Kidney (tissue), 14 donors: ENCODE data around the gene SLX4IP. TPM values are rescaled to one million over a fixed set of nuclear protein-coding genes. Genes with fewer than 3 reads are reported as not detected.

ENCODE experiments used
- DNase-seq, 5 donors: peaks; one replicate each; pipeline ENCODE4 v3.0.0-alpha.2; 2013 to 2020
- FAIRE-seq: peaks from 2 replicates; lab custom pipeline; 2012; peaks lifted over from hg19 to GRCh38; lab: Jason Lieb, UNC
- H3K27ac ChIP-seq, 2 donors: one replicate each; pipeline ENCODE4 v1.7.0; 2013; ENCODE audit warnings: low read depth in 2 of 2, low read length in 2 of 2, inconsistent platforms in 1 of 2
- H3K27me3 ChIP-seq: one replicate; pipeline ENCODE4 v1.7.1; 2013; ENCODE audit warnings: low read length, inconsistent platforms; ENCODE audit not compliant: control insufficient read depth, insufficient read depth
- H3K36me3 ChIP-seq, 3 donors: one replicate each; pipeline versions ENCODE4 v1.7.0 to v1.7.1; 2013; ENCODE audit warnings: low read length in 3 of 3, control low read depth in 1 of 3, inconsistent platforms in 1 of 3; ENCODE audit not compliant: insufficient read depth in 3 of 3, control insufficient read depth in 2 of 3
- H3K4me1 ChIP-seq, 3 donors: one replicate each; pipeline versions ENCODE4 v1.7.0 to v1.7.1; 2013; ENCODE audit warnings: low read length in 3 of 3, inconsistent platforms in 1 of 3, low read depth in 1 of 3; ENCODE audit not compliant: control insufficient read depth in 2 of 3, insufficient read depth in 2 of 3
- H3K4me3 ChIP-seq, 3 donors: one replicate each; pipeline versions ENCODE4 v1.7.0 to v1.8.1; 2013; ENCODE audit warnings: low read length in 3 of 3, control low read depth in 1 of 3, inconsistent platforms in 1 of 3
- H3K9ac ChIP-seq, 3 donors: one replicate each; pipeline versions ENCODE4 v1.7.0 to v1.7.1; 2013; ENCODE audit warnings: low read length in 3 of 3, control low read depth in 1 of 3, inconsistent platforms in 1 of 3
- H3K9me3 ChIP-seq, 3 donors: one replicate each; pipeline versions ENCODE4 v1.7.0 to v1.7.1; 2013; ENCODE audit warnings: low read length in 3 of 3, control low read depth in 1 of 3, inconsistent platforms in 1 of 3; ENCODE audit not compliant: control insufficient read depth in 2 of 3, insufficient read depth in 1 of 3
- CTCF ChIP-seq: IDR thresholded peaks from 3 replicates; pipeline ENCODE4 v1.5.1; 2012; ENCODE audit warnings: mild to moderate bottlenecking, moderate library complexity, borderline replicate concordance; ENCODE audit not compliant: insufficient read depth; ENCODE audit errors: extremely low read depth
- intact Hi-C: fragments of 100-400 bp; cut with DNase I; formaldehyde crosslinking; loops from one replicate; pipeline ENCODE4 v1.11.1; 2022
- polyA plus RNA-seq: library from polyadenylated mRNA; stranded (reverse); fragments of 350-450 nt; fragmentation: Illumina TruSeq; extraction: RNeasy Lipid Tissue Mini Kit (QIAGEN cat#74804); gene quantifications from one replicate; pipeline ENCODE4 v1.2.3, GENCODE V29; 2014; ENCODE audit warnings: low read depth, low replicate concordance; ENCODE audit not compliant: insufficient read depth
- total RNA-seq: library from RNA; stranded (reverse); fragmentation: NEBNext Ultra II Directional; extraction: Animal tissue kit (Norgen Biotek cat#: 25700); gene quantifications from one replicate; pipeline ENCODE4 v1.2.1, GENCODE V29; 2021
- donor health status: control.
- donor health status: control.
- donor health status: control.
- donor health status: control.
- donor health status: control.
- donor health status: DM: yes; HTN: yes; CAD: no.
- donor health status: Normal renal cell carcinoma (clear cell type).

Gene SLX4IP
- total and polyA plus RNA-seq, 2 donors from 2014 or later, result 2.6 to 7.6 TPM

DNA sequence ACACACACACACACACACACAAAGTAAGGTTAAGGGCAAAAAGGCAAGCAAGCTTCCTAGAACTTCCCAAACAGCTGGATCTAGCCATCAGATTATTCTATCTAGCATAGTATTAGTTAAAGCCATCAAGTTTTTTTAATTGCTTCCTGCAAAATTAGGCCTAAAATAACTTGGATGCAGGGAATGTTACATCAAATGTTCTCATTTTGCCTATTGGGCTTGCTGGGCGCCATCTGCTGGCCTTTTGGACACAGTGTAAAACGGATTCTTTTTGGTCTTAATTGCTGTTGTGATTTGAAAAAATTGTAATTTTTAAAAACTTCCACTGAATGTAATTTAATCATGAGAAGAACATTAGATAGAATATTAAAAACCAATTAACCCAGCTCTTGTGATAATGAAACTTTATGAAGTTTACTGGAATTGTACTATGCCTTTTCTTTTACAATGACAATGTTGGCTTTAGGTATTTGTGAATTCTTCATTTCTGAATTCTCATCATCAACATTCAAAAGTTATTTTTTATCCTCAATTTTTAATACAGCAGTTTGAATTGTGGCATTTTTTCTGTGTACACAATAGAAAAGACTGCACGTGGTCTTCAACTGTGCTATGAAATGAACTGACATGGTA, 7.9 kb upstream of the SLX4IP start:
- Histone ChIP-seq H3K4me3 (no peak overlapping the region), H3K27ac (no peak overlapping the region), H3K27me3 (no peaks in the 10 kb centered on the region), H3K36me3 (no peaks in the 10 kb centered on the region), H3K9me3 (no peaks in the 10 kb centered on the region), H3K4me1 (no peaks in the 10 kb centered on the region), H3K9ac (no peak overlapping the region)
- FAIRE-seq (peak; percentile 87), DNase-seq (peak in 4 of 5 donors; percentile 48 to 92 (median 70))
- TF ChIP-seq CTCF, result peak; percentile 74
- intact Hi-C loops, result loop anchor here (10.0 kb wide), 1 partner anchor 452 kb away; no protein-coding TSS in a partner anchor

- no peak for TF ChIP-seq CTCF
- no peak for FAIRE-seq
- H3K9me3 ChIP-seq, result no peaks in the 10 kb centered on the region
- no peaks in the 10 kb centered on the region for H3K27me3 ChIP-seq
- no peak overlapping the region for H3K27ac ChIP-seq
- no peak for DNase-seq
- no peaks in the 10 kb centered on the region for H3K4me1 ChIP-seq
- H3K9ac ChIP-seq, result no peak overlapping the region
- H3K36me3 ChIP-seq, result no peaks in the 10 kb centered on the region
- H3K4me3 ChIP-seq, result no peak overlapping the region
- intact Hi-C loops, result loop anchor here (10.0 kb wide), 1 partner anchor 453 kb away; no protein-coding TSS in a partner anchor
Measured at GRCh38 chr20:10428008-10428407, 7.1 kb upstream of the SLX4IP start.

GRCh38 chr20:10429443-10429981, 5.6 kb upstream of the SLX4IP start:
- Histone ChIP-seq H3K4me1 (no peaks in the 10 kb centered on the region), H3K36me3 (no peaks in the 10 kb centered on the region), H3K27me3 (no peaks in the 10 kb centered on the region), H3K9ac (no peak overlapping the region), H3K9me3 (no peaks in the 10 kb centered on the region), H3K4me3 (no peak overlapping the region), H3K27ac (no peak overlapping the region)
- no peak for DNase-seq
- no peak for TF ChIP-seq CTCF
- FAIRE-seq, result no peak
- intact Hi-C loops, result loop anchor here (10.0 kb wide), 1 partner anchor 455 kb away; no protein-coding TSS in a partner anchor
